ENCODE measurements around the gene PTPN4.

Gene PTPN4

DNA sequence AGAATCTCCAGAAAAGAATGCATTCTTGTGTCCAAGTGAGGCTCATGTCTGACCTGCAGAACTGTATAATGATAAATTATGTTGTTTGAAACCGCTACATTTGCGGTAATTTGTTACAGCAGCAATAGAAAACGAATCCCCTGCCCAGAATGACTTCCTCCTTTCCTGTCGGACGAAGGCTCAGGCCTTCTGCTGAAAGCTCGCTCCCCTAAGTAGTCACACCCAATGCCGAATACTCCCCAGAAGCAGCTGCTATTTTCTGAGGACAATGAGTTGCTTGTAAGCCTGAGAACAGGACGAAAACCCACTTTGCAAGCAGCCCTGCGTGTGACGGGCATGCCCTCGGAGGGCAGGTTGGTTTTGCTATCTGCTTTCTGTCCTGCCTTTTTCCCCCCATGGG, 27.7 kb upstream of the PTPN4 start:
- DNase-seq (ENCODE audit: low read depth, low spot score), result no peak

DNA sequence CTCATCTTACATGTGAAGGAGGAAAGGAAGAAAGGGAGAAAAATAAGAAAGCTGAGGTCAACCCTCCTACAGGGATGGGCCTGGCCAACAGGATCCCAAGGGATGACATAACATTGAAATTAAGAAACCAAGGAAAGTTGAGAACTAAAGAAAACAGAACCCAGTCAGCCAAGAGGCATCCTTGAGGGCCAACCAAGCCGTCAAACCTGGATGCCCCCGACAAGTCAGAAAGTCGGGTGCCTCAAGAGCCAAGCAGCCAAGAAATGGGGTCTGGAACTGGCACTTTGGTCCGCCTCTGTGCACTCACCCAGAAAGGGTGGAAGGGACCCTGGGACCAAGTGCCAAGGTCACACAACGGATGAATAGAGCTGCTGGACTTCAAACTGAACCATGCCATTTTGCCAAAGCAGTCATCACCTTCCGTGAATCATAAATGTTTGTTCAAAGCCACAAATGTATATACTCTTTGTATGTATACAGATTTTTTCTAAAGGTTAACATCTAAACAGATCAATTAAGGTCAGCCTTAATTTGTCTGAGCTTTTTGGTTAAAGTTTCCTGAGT, 27.0 kb upstream of the PTPN4 start:
- DNase-seq (ENCODE audit: low read depth, low spot score), result no peak

GRCh38 chr2:119734047-119734446, 25.7 kb upstream of the PTPN4 start:
- no peak for DNase-seq (ENCODE audit: low read depth, low spot score)

DNA sequence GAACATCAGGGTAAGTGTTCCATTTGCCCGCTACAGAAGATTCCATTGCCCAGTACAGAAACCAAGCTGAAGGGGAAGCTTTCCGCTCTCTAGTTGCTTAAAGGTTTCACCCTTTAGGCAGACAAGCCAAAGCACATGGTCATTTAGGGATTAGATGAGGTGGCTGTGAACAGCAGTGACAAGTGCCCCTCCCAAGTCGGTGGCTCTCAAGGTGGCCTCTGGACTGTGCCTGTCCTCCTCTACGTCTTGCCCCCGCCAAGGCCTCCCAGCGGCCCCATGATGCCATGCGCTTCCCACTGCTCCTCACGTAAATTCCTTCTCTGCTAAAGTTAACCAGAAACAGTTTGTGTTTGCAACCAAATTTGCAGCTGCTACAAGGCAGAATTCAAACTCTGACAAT, 24.2 kb upstream of the PTPN4 start:
- DNase-seq (ENCODE audit: low read depth, low spot score), result no peak

- no peak for DNase-seq (ENCODE audit: low read depth, low spot score)
Measured at GRCh38 chr2:119736021-119736420, 23.7 kb upstream of the PTPN4 start.

DNA sequence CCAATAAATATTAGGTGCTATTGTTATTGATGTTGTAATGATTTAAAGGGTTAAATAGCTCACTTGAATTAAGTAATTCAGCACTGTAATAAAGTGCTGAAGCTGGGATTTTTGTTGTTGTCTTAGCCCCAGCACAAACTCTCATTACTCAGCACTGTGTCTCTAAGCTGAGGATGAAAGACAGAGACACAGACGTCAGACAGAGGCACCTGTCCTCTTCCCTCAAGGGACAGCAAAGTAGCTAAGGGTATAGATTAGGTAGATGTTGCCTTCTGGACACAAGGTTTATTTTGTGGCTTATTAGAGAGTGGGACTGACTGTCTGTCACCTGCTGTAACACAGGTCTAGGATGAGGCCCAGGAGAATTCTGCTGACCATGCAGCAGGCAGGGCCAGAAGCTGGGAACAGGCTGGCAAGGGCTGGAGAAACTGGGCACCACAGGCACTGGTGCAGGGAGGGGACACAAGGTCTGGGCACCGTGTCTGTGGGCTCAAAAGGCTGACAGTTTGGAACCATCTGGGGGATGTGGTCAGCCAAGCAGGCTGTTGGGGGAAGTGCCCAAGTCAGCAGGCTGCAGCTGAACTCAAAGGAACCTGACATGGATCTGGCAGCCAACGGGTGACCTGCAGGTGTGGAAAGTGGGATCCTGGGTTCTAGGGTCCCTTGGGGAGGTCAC, 20.0 kb upstream of the PTPN4 start:
- DNase-seq (ENCODE audit: low read depth, low spot score), result no peak

- DNase-seq (ENCODE audit: low read depth, low spot score), result no peak
Measured at GRCh38 chr2:119741001-119741400, 18.7 kb upstream of the PTPN4 start.

DNA sequence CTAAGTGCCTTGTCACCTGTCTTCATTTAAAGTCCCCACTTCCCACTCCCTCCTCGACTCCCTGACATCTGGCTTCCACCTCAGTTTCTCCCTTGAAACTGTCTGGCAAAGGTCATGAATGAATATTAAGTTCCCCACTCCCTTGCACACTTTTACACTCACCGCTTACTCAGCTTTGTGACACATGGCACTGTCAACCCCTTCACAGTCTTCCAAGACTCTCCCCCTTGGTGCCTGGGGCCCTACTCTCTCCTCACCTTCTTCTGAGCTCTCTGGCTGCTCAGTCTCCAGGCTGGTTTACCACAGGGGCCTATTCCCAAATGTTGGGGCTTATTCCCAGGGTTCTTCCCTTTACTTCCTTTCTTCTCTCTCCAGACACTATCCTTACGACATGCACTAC, 17.9 kb upstream of the PTPN4 start:
- DNase-seq (ENCODE audit: low read depth, low spot score), result no peak

DNA sequence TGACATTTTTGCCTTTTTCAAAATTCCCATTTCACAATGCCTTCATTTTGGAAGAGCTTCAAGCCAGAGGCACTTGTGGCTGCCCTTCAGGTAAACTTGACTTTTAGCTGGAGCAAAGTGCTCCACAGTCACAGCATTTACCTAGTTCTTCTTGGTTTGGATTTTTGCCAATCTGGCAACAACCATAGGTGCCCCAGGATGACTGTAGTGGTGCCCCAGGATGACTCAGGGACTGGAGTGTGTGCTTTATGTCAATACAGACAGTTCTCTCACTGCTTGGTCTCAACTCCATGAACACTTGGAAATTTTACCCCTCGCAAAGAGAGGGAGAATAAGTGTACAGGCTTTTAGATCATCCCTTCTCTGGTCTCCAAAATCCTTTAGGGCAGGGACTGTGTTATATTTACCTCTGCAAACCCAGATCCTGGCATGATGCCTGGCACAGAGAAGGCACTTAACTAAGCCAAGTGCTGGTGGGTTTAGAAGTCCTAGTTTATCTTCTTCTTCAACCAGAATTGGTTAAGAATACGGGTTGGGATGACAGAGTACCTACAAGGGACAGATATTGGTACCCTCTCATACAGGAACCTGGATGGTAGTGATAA, 15.3 kb upstream of the PTPN4 start:
- DNase-seq (ENCODE audit: low read depth, low spot score), result no peak

DNA sequence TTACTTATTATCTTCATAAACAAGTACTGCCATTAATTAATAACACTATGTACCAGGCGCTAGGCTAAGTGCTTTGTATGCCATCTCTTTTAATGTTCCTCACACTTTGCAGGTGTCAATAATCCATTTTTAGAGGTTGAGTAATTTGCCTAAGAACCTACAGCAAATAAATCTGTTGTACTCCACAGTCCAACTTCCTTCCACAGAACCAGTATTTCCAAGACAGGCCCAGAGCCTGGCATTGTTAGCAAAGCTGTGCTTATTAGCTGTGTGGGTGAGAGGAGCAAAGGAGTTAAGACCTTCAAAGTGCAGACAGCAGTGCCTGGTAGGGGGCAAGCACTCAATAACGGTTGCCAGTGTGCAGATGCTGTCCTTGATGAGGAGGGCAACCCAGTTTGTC, 14.2 kb upstream of the PTPN4 start:
- DNase-seq (ENCODE audit: low read depth, low spot score), result no peak

GRCh38 chr2:119746836-119747686, 12.7 kb upstream of the PTPN4 start:
- DNase-seq (ENCODE audit: low read depth, low spot score), result no peak

DNA sequence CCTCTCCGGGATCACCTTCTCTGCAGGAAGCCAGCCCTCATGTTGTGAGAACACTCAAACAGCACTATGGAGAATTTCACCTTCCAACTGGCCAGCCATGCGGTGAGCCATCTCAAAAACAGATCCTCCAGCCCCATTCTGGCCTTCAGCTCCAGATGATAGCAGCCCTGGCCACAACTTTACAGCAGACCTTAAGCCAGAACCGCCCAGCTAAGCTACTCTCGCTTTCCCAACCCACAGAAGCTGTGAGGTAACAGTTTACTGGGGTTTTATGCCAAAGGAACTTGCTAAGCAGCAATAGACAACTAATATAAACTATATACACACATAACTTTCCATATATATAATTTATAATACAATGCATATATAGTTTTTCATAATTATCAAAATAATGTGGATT, 11.6 kb upstream of the PTPN4 start:
- DNase-seq (ENCODE audit: low read depth, low spot score), result no peak

DNA sequence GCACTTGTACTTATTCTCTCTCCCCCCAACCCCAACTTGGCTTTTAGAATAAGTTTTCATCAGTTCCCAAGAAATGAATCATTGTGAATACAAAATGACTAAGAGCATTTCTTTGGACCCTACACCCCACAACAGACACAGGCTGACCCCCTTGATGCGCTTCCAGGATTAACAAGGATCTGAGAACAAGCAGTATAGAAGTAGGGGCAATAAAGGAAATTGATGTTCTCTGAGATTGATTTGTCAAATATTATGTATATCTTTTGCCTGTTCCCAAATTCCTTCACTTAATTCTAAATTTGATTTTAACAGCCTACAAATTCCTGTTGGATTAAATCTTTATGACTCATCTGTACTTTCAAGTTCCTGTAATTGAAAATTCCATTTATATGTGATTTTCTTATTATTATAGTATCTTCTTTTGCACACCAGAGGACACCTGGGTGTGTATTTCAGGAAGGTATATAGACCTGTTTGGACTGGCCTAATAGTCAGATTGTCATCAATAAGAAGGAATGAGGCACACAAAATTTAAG, 10.2 kb upstream of the PTPN4 start:
- no peak for DNase-seq (ENCODE audit: low read depth, low spot score)

DNA sequence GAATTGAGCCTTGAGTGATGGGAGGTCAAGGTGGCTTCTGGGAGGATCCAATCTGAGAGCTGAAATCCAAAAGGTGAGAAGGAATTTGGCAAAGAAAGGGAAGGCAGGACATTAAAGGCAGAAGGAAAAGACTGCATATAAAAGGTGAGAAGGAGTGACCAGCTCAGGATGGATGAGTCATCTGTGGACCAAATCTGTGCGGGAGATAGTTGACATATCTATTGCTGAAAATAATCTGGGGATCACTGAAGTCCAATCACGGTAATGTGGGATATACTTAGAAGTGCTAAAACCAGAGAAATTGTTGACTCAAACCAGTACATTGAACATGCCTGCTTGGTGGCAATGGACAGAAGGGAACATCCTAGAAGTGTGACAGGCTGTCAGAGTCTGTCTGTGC, 8.0 kb upstream of the PTPN4 start:
- DNase-seq (ENCODE audit: low read depth, low spot score), result no peak

- DNase-seq (ENCODE audit: low read depth, low spot score), result no peak
Measured at GRCh38 chr2:119753041-119753929, 6.4 kb upstream of the PTPN4 start.

DNA sequence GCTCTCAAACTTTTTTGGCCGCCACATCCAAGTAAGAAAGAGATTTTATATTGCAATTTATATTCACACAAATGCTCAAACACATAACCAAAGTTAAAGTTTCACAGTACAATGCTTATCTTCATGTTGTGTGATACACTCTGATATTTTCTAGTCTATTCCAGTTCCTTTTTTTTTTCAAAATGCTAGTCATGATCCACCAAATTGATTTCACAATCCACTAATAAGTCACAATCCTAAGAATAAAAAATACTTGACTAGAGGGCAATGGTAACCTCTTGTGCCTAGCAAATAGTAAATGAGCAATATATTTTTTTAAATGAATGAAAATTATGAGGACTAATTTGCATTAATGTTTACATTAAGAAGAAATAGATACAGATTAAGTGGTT, 5.8 kb upstream of the PTPN4 start:
- DNase-seq (ENCODE audit: low read depth, low spot score), result no peak

DNA sequence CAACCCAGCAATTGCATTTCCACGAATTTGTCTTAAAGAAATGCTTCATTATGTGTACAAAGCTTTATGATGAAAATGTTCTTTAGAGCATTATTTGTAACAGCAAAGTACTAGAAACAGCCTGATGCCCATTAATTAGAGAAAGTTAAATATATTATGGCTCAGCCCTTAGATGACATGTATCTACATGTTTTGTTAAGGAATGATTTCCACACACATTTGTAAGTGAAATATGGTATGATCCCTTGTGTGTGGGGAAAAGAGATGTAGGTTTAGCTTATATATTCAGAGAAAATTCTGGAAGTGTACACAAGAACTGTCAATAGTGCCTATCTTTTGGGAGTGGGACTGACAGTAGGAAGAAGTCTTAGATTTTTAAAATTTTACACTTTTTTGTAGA, 3.8 kb upstream of the PTPN4 start:
- DNase-seq (ENCODE audit: low read depth, low spot score), result no peak

- DNase-seq (ENCODE audit: low read depth, low spot score), result no peak
Measured at GRCh38 chr2:119756837-119757236, 2.9 kb upstream of the PTPN4 start.

DNA sequence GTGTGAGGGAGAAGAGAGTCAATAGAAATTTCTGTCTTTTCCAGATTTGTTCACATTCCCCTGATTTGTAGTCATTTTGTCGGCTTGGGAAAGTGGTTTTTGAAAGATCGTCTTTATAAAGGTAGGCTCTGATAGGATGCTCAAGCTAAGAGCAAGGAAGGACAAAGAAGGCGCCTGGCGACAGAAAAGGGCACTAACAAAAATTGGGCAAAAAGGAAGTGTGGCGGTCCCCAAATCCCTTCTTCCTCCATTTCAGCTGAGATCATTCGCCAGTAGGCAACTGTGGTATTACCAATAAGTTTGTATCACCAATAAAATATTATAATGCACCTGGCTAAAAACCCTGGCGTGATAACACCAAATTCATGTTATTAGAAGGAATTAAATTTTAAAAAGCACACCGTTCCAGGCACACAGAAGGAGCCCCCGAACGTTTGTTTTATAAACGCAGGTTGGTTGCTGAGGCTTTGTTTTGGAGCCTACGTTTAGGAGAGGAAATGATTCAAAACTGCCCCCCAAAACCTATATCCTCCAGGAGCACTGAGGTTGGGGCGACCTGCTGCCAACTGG, 756 bp upstream of the PTPN4 start:
- DNase-seq (ENCODE audit: low read depth, low spot score), result no peak

DNA sequence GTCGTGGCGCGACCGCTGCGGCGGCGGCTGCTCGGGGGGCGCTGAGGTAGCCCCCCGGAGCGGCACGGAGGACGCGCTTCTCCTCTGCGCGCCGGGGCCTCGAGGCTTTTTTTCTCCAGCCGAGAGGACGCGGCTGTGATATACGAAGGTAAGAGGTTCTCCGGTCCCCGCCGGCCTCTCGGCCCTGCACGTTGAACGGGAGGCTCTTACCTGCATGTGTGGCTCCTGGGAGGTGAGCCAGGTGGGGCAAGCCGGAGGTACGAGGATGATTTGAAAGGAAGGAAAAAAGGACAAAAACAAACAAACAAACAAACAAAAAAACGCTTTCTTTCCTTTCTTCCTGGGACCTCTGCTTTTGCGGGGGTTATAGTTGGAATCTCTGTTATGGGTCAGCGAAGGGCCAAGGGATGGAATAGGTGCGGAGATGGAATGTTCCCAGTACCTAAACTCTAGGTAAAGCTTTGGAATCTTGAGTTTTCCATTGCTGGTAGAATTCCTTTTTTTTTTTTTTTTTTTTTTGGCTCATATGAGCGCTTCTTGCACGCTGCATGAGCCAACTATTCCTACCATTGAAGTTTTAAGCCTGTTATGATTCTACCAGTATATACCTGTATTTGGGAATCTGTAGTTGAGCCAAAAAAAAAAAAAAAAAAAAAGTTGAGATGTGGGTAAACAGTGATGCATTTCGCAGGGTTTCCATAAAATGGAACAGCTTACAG, 674 bp downstream of the PTPN4 start:
- DNase-seq (ENCODE audit: low read depth, low spot score), result no peak

Measured in activated naive CD8-positive, alpha-beta T cell treated with anti-CD3 and anti-CD28 coated beads, Interleukin-2, amount 50 U/mL, for 16 hours (primary cell).